Astrocyte (in vitro differentiated cells and primary cell): Measurements from ENCODE around the gene CACNA1D.

Experiments
- EZH2 ChIP-seq: IDR thresholded peaks from 2 replicates; pipeline ENCODE4 v1.6.1; 2012; ENCODE audit warnings: mild to moderate bottlenecking, low read length, inconsistent platforms; ENCODE audit not compliant: insufficient read depth
- TF ChIP-seq, protein P1 (sequence below): IDR thresholded peaks from 2 replicates; pipeline ENCODE4 v1.5.1; 2011; ENCODE audit warnings: low read depth, mild to moderate bottlenecking, inconsistent platforms, low read length, moderate library complexity; ENCODE audit not compliant: insufficient read depth

DNA sequence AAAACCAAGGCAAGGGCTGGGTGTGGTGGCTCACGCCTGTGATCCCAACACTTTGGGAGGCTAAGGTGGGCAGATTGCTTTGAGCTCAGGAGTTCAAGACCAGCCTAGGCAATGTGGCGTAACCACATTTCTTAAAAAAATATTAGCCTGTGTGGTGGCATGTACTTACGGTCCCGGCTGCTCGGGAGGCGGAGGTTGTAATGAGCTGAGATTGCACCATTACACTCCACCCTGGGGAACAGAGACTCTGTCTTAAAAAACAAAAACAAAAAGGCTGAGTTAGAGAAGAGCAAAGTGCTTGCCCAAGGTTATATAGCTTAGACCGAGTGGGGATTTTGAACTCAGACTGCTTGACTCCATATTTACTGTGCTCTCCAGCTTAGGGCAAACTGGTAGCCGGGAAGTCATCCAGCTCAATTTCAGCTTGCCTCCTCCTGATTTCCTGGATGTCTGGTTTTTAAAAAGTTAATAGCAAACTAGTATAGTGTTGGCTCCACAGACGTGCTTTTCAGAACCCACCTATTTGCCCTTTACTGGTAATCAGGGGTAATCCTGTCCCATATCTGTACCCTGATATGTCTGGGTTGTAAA lies 138.9 kb downstream of the CACNA1D start:
- TF ChIP-seq, protein P1, sequence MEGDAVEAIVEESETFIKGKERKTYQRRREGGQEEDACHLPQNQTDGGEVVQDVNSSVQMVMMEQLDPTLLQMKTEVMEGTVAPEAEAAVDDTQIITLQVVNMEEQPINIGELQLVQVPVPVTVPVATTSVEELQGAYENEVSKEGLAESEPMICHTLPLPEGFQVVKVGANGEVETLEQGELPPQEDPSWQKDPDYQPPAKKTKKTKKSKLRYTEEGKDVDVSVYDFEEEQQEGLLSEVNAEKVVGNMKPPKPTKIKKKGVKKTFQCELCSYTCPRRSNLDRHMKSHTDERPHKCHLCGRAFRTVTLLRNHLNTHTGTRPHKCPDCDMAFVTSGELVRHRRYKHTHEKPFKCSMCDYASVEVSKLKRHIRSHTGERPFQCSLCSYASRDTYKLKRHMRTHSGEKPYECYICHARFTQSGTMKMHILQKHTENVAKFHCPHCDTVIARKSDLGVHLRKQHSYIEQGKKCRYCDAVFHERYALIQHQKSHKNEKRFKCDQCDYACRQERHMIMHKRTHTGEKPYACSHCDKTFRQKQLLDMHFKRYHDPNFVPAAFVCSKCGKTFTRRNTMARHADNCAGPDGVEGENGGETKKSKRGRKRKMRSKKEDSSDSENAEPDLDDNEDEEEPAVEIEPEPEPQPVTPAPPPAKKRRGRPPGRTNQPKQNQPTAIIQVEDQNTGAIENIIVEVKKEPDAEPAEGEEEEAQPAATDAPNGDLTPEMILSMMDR = no peak
- no peak for TF ChIP-seq EZH2
